Measurements from ENCODE around the gene LRRC25.
A peak's percentile ranks its signal among the peaks of the same experiment; 100 is the strongest.

LRRC25 gene

DNA sequence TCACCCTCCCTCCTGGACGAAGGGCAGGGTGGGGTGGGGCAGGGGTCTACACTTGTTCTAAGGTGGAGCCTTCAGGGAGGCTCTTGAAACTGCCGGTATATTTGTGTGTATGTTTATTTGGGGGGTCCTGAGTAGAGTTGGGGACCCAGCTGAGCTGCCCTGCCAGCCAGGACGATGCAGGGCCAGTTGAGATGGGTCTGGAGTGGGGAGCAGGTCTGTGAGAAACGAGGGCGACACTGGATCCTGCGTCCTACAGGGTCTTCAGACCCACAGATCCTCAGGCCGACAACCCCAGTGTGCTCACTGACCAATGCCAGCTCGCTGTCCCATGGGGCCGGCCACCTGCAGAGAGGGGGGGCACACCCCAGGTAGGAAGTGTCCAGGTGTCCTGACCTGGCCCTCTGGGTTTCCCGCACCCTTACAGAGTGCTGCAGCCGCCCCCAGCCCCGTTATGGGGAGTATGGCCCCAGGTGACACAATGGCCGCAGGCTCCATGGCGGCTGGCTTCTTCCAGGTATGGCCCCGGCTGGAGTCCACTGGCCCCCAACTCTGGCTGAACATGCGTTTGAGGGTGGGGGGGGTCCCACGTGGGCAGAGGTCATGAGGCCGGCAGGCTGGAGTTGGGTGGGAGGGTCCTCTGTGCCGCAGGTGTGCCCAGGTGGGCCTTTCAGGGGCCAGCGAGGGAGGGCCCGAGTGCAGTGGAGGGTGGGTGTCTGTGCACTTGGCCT is 33.2 kb upstream of the LRRC25 start (continued):
- TF ChIP-seq ZNF558 (tag by site-specific recombination; IDR thresholded peaks at IDR 0.05), result no peak
- no peak for TF ChIP-seq ZNF146 (tag by site-specific recombination; IDR thresholded peaks at IDR 0.05)
- TF ChIP-seq, protein P1, sequence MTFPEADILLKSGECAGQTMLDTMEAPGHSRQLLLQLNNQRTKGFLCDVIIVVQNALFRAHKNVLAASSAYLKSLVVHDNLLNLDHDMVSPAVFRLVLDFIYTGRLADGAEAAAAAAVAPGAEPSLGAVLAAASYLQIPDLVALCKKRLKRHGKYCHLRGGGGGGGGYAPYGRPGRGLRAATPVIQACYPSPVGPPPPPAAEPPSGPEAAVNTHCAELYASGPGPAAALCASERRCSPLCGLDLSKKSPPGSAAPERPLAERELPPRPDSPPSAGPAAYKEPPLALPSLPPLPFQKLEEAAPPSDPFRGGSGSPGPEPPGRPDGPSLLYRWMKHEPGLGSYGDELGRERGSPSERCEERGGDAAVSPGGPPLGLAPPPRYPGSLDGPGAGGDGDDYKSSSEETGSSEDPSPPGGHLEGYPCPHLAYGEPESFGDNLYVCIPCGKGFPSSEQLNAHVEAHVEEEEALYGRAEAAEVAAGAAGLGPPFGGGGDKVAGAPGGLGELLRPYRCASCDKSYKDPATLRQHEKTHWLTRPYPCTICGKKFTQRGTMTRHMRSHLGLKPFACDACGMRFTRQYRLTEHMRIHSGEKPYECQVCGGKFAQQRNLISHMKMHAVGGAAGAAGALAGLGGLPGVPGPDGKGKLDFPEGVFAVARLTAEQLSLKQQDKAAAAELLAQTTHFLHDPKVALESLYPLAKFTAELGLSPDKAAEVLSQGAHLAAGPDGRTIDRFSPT (tag by site-specific recombination; IDR thresholded peaks at IDR 0.05), result peak; percentile 70; the same call in 1 of the 2 replicates
- TF ChIP-seq ZNF394 (tag by site-specific recombination; IDR thresholded peaks at IDR 0.05; ENCODE audit: borderline replicate concordance), result no peak
- TF ChIP-seq, protein P2, sequence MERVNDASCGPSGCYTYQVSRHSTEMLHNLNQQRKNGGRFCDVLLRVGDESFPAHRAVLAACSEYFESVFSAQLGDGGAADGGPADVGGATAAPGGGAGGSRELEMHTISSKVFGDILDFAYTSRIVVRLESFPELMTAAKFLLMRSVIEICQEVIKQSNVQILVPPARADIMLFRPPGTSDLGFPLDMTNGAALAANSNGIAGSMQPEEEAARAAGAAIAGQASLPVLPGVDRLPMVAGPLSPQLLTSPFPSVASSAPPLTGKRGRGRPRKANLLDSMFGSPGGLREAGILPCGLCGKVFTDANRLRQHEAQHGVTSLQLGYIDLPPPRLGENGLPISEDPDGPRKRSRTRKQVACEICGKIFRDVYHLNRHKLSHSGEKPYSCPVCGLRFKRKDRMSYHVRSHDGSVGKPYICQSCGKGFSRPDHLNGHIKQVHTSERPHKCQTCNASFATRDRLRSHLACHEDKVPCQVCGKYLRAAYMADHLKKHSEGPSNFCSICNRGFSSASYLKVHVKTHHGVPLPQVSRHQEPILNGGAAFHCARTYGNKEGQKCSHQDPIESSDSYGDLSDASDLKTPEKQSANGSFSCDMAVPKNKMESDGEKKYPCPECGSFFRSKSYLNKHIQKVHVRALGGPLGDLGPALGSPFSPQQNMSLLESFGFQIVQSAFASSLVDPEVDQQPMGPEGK (tag by site-specific recombination; IDR thresholded peaks at IDR 0.05), result peak; percentile 33; the same call in 1 of the 2 replicates
- TF ChIP-seq, protein P3, sequence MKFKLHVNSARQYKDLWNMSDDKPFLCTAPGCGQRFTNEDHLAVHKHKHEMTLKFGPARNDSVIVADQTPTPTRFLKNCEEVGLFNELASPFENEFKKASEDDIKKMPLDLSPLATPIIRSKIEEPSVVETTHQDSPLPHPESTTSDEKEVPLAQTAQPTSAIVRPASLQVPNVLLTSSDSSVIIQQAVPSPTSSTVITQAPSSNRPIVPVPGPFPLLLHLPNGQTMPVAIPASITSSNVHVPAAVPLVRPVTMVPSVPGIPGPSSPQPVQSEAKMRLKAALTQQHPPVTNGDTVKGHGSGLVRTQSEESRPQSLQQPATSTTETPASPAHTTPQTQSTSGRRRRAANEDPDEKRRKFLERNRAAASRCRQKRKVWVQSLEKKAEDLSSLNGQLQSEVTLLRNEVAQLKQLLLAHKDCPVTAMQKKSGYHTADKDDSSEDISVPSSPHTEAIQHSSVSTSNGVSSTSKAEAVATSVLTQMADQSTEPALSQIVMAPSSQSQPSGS (tag by site-specific recombination; IDR thresholded peaks at IDR 0.05; ENCODE audit: low read depth), result no peak

DNA sequence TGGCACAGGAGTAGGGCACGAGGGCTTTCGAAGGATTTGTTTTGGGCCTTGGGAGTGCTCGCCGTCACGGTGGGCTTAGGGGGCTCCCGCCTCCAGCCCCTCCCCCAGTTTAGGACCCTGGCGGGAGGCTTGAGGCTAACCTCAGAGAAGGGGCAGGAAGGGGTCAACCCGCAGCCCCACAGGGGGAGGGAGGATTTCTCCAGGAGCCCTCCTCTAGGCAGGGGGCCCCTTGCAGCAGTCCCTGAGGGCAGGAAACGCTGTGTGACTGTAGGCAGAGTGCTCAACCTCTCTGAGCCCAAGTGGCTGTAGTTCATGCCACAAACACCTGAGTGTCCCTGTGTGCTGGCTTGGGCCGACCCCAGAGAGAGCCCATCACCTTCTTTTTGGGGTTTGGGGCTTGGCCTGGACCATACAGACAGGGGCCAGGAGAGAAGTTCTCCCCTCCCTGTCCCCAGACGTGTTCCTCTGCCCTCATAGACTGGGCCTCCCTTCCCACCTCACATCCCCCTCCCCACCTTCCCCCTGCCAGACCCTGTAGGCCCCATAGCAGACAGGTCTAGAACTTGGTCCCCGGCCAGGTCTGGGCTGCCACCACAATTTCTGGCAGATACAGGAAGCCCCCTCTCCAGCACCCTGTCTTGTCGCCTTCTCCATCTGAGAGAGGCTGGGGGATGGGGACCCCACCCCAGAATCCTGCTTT is 32.4 kb upstream of the LRRC25 start:
- ChIA-PET POLR2A (interaction anchor here (1.7 kb wide), 1 partner anchor 11 kb away, joined by 5 read pairs; the partner anchor contains the start of gene SSBP4), CTCF (interaction anchor here (0.9 kb wide), 1 partner anchor 123 kb away, joined by 3 read pairs; no protein-coding TSS in a partner anchor)
- no peak overlapping the region for H3K4me3 ChIP-seq (ENCODE audit: low read depth, low read length)
- peak overlapping the region; percentile 41; the same call in 1 of the 2 replicates for H3K27ac ChIP-seq (ENCODE audit: extremely low read depth, low read depth, low read length)
- H3K9me3 ChIP-seq (ENCODE audit: control insufficient read depth, insufficient read depth, low read depth, low read length), result no peaks in the 10 kb centered on the region
- peaks cover 3 to 6% of the 10 kb centered on the region in 2 experiments; a peak in 1 of 3 replicates for H3K36me3 ChIP-seq (ENCODE audit: control insufficient read depth in 2 of 2, insufficient read depth in 1 of 2, low read length in 2 of 2)
- peaks cover 24% of the 10 kb centered on the region for H3K4me1 ChIP-seq (ENCODE audit: control insufficient read depth, insufficient read depth, low read length)
- TF ChIP-seq, protein P4, sequence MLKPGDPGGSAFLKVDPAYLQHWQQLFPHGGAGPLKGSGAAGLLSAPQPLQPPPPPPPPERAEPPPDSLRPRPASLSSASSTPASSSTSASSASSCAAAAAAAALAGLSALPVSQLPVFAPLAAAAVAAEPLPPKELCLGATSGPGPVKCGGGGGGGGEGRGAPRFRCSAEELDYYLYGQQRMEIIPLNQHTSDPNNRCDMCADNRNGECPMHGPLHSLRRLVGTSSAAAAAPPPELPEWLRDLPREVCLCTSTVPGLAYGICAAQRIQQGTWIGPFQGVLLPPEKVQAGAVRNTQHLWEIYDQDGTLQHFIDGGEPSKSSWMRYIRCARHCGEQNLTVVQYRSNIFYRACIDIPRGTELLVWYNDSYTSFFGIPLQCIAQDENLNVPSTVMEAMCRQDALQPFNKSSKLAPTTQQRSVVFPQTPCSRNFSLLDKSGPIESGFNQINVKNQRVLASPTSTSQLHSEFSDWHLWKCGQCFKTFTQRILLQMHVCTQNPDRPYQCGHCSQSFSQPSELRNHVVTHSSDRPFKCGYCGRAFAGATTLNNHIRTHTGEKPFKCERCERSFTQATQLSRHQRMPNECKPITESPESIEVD (tag by site-specific recombination; IDR thresholded peaks at IDR 0.05), result no peak
- TF ChIP-seq, protein P5, sequence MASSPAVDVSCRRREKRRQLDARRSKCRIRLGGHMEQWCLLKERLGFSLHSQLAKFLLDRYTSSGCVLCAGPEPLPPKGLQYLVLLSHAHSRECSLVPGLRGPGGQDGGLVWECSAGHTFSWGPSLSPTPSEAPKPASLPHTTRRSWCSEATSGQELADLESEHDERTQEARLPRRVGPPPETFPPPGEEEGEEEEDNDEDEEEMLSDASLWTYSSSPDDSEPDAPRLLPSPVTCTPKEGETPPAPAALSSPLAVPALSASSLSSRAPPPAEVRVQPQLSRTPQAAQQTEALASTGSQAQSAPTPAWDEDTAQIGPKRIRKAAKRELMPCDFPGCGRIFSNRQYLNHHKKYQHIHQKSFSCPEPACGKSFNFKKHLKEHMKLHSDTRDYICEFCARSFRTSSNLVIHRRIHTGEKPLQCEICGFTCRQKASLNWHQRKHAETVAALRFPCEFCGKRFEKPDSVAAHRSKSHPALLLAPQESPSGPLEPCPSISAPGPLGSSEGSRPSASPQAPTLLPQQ (tag by site-specific recombination; IDR thresholded peaks at IDR 0.05), result no peak
- TF ChIP-seq SETDB1 (IDR thresholded peaks at IDR 0.05; ENCODE audit: insufficient read length, low read length) (no peak), ZNF571 (tag by site-specific recombination; IDR thresholded peaks at IDR 0.05) (no peak), ZXDB (tag by site-specific recombination; IDR thresholded peaks at IDR 0.05) (peak; percentile 37; the same call in 1 of the 2 replicates), ZNF311 (tag by site-specific recombination; IDR thresholded peaks at IDR 0.05; ENCODE audit: borderline replicate concordance) (no peak), ZNF24 (tag by site-specific recombination; IDR thresholded peaks at IDR 0.05) (peak; percentile 27; the same call in 1 of the 2 replicates), ZNF133 (tag by site-specific recombination; IDR thresholded peaks at IDR 0.05) (no peak), ZNF596 (tag by site-specific recombination; IDR thresholded peaks at IDR 0.05) (peak; percentile 51), TCF7L2 (IDR thresholded peaks at IDR 0.05; ENCODE audit: borderline replicate concordance, low read depth, low read length) (no peak), HOXC10 (CRISPR knock-in tag; IDR thresholded peaks at IDR 0.05) (no peak)
- TF ChIP-seq, protein P6, sequence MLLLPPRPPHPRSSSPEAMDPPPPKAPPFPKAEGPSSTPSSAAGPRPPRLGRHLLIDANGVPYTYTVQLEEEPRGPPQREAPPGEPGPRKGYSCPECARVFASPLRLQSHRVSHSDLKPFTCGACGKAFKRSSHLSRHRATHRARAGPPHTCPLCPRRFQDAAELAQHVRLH (tag by site-specific recombination; IDR thresholded peaks at IDR 0.05), result peak; percentile 54; the same call in 1 of the 2 replicates
- TF ChIP-seq, protein P7, sequence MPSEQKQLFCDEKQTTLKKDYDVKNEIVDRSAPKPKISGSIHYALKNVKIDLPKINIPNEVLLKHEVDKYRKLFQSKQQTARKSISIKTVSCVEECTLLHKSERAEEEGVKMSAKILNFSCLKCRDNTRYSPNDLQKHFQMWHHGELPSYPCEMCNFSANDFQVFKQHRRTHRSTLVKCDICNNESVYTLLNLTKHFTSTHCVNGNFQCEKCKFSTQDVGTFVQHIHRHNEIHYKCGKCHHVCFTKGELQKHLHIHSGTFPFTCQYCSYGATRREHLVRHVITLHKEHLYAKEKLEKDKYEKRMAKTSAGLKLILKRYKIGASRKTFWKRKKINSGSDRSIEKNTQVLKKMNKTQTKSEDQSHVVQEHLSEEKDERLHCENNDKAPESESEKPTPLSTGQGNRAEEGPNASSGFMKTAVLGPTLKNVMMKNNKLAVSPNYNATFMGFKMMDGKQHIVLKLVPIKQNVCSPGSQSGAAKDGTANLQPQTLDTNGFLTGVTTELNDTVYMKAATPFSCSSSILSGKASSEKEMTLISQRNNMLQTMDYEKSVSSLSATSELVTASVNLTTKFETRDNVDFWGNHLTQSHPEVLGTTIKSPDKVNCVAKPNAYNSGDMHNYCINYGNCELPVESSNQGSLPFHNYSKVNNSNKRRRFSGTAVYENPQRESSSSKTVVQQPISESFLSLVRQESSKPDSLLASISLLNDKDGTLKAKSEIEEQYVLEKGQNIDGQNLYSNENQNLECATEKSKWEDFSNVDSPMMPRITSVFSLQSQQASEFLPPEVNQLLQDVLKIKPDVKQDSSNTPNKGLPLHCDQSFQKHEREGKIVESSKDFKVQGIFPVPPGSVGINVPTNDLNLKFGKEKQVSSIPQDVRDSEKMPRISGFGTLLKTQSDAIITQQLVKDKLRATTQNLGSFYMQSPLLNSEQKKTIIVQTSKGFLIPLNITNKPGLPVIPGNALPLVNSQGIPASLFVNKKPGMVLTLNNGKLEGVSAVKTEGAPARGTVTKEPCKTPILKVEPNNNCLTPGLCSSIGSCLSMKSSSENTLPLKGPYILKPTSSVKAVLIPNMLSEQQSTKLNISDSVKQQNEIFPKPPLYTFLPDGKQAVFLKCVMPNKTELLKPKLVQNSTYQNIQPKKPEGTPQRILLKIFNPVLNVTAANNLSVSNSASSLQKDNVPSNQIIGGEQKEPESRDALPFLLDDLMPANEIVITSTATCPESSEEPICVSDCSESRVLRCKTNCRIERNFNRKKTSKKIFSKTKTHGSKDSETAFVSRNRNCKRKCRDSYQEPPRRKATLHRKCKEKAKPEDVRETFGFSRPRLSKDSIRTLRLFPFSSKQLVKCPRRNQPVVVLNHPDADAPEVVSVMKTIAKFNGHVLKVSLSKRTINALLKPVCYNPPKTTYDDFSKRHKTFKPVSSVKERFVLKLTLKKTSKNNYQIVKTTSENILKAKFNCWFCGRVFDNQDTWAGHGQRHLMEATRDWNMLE (tag by site-specific recombination; conservative IDR thresholded peaks at IDR 0.05; ENCODE audit: low read depth), result no peak

All from HEK293 (cell line).